HepG2 (cell line): ENCODE results near the gene GNAZ. TPM values are rescaled to one million over a fixed set of nuclear protein-coding genes. Genes with fewer than 3 reads are reported as not detected.

Experiments
- ATAC-seq: fragments of 200-7000 bp; cut with Tn5 transposase; 3 replicates; pipeline ENCODE4 v1.9.1; 2020; ENCODE audit warnings: mild to moderate bottlenecking, moderate library complexity
- BruUV-seq: library from RNA; stranded (reverse); fragments of 400-500 nt; replicated peaks from 2 replicates; lab custom pipeline; 2021; lab: Mats Ljungman, UMichigan
- CTCF ChIA-PET: fragments of 300-600 bp; formaldehyde crosslinking; extraction: SDS; loops from one replicate; lab custom pipeline; 2021; ENCODE audit warnings: low total read pairs, inconsistent platforms, low intra/inter-chr PET ratio; lab: Yijun Ruan, JAX
- POLR2A ChIA-PET: fragments of 350-600 bp; sonication (Branson Sonifier 250); formaldehyde crosslinking; loops from one replicate; lab custom pipeline; 2020; ENCODE audit warnings: antibody characterized with exemption, inconsistent platforms; lab: Yijun Ruan, JAX
- DNase-seq: peaks from one replicate; pipeline ENCODE4 v3.0.0-alpha.2; 2015; ENCODE audit warnings: low spot score
- FAIRE-seq: peaks from 3 replicates; lab custom pipeline; 2011; peaks lifted over from hg19 to GRCh38; lab: Jason Lieb, UNC
- H2AFZ ChIP-seq: one replicate; pipeline ENCODE4 v1.6.1; 2011; ENCODE audit warnings: low read length, inconsistent platforms
- H3K27ac ChIP-seq: fragments of 300-600 bp; 3 replicates; pipeline ENCODE4 v1.8.0; 2011; ENCODE audit warnings: mixed run types, mild to moderate bottlenecking, mixed read lengths, low read length, inconsistent platforms; ENCODE audit not compliant: insufficient read depth; ENCODE audit errors: extremely low read length
- H3K27me3 ChIP-seq, 2 experiments: fragments of 200-600 bp in 1 of 2; 2 replicates in 1 of 2; 3 replicates in 1 of 2; pipeline versions ENCODE4 v1.6.0 to v1.8.0; 2011; ENCODE audit warnings: low read length in 2 of 2, mild to moderate bottlenecking in 2 of 2, moderate library complexity in 2 of 2, inconsistent platforms in 1 of 2; ENCODE audit not compliant: insufficient read depth in 2 of 2, control insufficient read depth in 1 of 2
- H3K36me3 ChIP-seq, 2 experiments: fragments of 200-600 bp in 1 of 2; replicated peaks in 1 of 2; 2 replicates in 1 of 2; 3 replicates in 1 of 2; pipeline versions ENCODE4 v1.5.1 to v1.8.0; 2011; ENCODE audit warnings: low read length in 2 of 2, inconsistent platforms in 1 of 2; ENCODE audit not compliant: insufficient read depth in 2 of 2, control insufficient read depth in 1 of 2
- H3K4me1 ChIP-seq: 2 replicates; pipeline ENCODE4 v1.5.1; 2012; ENCODE audit warnings: low read length, inconsistent platforms; ENCODE audit not compliant: insufficient read depth
- H3K4me2 ChIP-seq: 2 replicates; pipeline ENCODE4 v1.6.0; 2011; ENCODE audit warnings: low read depth, low read length, inconsistent platforms
- H3K4me3 ChIP-seq, 3 experiments: fragments of 200-600 bp in 1 of 3; sonication (generic), shearing (Covaris generic) in 1 of 3; replicated peaks in 1 of 3; 2 replicates each; pipeline ENCODE4 v1.5.1; 2011 to 2016; ENCODE audit warnings: low read length in 3 of 3, inconsistent platforms in 2 of 3, low read depth in 2 of 3, mild to moderate bottlenecking in 2 of 3, control low read depth in 1 of 3, mixed read lengths in 1 of 3; ENCODE audit not compliant: insufficient read depth in 1 of 3
- H3K79me2 ChIP-seq: one replicate; pipeline ENCODE4 v1.6.1; 2011; ENCODE audit warnings: low read length, inconsistent platforms; ENCODE audit not compliant: insufficient read depth
- H3K9ac ChIP-seq: 2 replicates; pipeline ENCODE4 v1.6.0; 2011; ENCODE audit warnings: mild to moderate bottlenecking, low read depth, low read length, inconsistent platforms; ENCODE audit not compliant: insufficient read depth
- H3K9me3 ChIP-seq: 2 replicates; pipeline ENCODE4 v1.5.1; 2012; ENCODE audit warnings: mild to moderate bottlenecking, low read length
- H4K20me1 ChIP-seq: 2 replicates; pipeline ENCODE4 v1.6.0; 2011; ENCODE audit warnings: inconsistent platforms, mild to moderate bottlenecking, low read length, moderate library complexity; ENCODE audit not compliant: insufficient read depth
- AGO2 ChIP-seq: fragments of 200-400 bp; formaldehyde crosslinking; optimal IDR thresholded peaks from 2 replicates; pipeline ENCODE3; 2017; ENCODE audit warnings: mild to moderate bottlenecking, low read depth, low read length, moderate library complexity
- BORCS8-MEF2B ChIP-seq: sonication (generic); formaldehyde crosslinking; IDR thresholded peaks from 2 replicates; pipeline ENCODE4 v1.8.0; 2022; ENCODE audit warnings: mild to moderate bottlenecking, missing genetic modification reagents
- HIVEP1 ChIP-seq: sonication (generic); formaldehyde crosslinking; IDR thresholded peaks from 2 replicates; pipeline ENCODE4 v1.4.0; 2020; ENCODE audit warnings: mild to moderate bottlenecking, missing genetic modification reagents
- PAX8 ChIP-seq: sonication (generic); formaldehyde crosslinking; IDR thresholded peaks from 2 replicates; pipeline ENCODE4 v1.8.0; 2022; ENCODE audit warnings: mild to moderate bottlenecking, missing genetic modification reagents, borderline replicate concordance
- SRSF1 ChIP-seq: fragments of 200-400 bp; formaldehyde crosslinking; optimal IDR thresholded peaks from 2 replicates; pipeline ENCODE3; 2017; ENCODE audit warnings: mild to moderate bottlenecking, low read depth, low read length, moderate library complexity
- ZFP90 ChIP-seq: sonication (generic); formaldehyde crosslinking; IDR thresholded peaks from 2 replicates; pipeline ENCODE4 v1.8.0; 2022; ENCODE audit warnings: missing genetic modification reagents, mild to moderate bottlenecking, inconsistent platforms, borderline replicate concordance
- WGBS: methylation state at CpG from one replicate; pipeline ENCODE4 v1.1.6; 2017; ENCODE audit warnings: low lambda C conversion rate; 5-methylcytosine and 5-hydroxymethylcytosine counted together
- in situ Hi-C: cut with HindIII; loops from 2 replicates; pipeline ENCODE4 v1.10.0; 2017; ENCODE audit warnings: low pct_unique_long_range_greater_than_20kb; ENCODE audit not compliant: extremely low pct_ligation_motif_present
- intact Hi-C: fragments of 100-400 bp; cut with micrococcal nuclease; formaldehyde crosslinking; loops from one replicate; pipeline ENCODE4 v1.10.0; 2022; ENCODE audit not compliant: unreplicated experiment
- polyA plus RNA-seq, 8 experiments: library from polyadenylated mRNA; depleted of rRNA in 3 of 8; stranded (reverse) in 7 of 8; unstranded in 1 of 8; fragments of >200 nt; fragmentation: Illumina TruSeq in 4 of 8; extraction: Trizol in 4 of 8; gene quantifications; 2 replicates each; pipeline versions ENCODE4 v1.2.1 to v1.2.3, GENCODE V29; 2011 to 2016; ENCODE audit warnings: low read depth in 4 of 8, missing spikeins in 1 of 8, mixed read lengths in 1 of 8; ENCODE audit not compliant: insufficient read depth in 1 of 8
- total RNA-seq, 5 experiments: library from RNA; depleted of rRNA; stranded (reverse); fragments of >200 nt; fragmentation: Illumina TruSeq; extraction: Trizol; gene quantifications; 2 replicates each; pipeline ENCODE4 v1.2.3, GENCODE V29; 2016; ENCODE audit warnings: low read depth in 1 of 5
- TF ChIP-seq, protein P1 (sequence below): sonication (generic); formaldehyde crosslinking; IDR thresholded peaks from 2 replicates; pipeline ENCODE4 v1.5.0; 2020; ENCODE audit warnings: mild to moderate bottlenecking, missing genetic modification reagents, borderline replicate concordance
- TF ChIP-seq, protein P2 (sequence below): sonication (generic); formaldehyde crosslinking; IDR thresholded peaks from 2 replicates; pipeline ENCODE4 v1.5.1; 2020; ENCODE audit warnings: missing genetic modification reagents, mild to moderate bottlenecking, borderline replicate concordance

The GNAZ gene
- total and polyA plus RNA-seq, 2 of the 13 experiments (the other 11 are each of a cell fraction or from before 2014, with no cell fraction given), result 11.4 to 22.3 TPM

DNA sequence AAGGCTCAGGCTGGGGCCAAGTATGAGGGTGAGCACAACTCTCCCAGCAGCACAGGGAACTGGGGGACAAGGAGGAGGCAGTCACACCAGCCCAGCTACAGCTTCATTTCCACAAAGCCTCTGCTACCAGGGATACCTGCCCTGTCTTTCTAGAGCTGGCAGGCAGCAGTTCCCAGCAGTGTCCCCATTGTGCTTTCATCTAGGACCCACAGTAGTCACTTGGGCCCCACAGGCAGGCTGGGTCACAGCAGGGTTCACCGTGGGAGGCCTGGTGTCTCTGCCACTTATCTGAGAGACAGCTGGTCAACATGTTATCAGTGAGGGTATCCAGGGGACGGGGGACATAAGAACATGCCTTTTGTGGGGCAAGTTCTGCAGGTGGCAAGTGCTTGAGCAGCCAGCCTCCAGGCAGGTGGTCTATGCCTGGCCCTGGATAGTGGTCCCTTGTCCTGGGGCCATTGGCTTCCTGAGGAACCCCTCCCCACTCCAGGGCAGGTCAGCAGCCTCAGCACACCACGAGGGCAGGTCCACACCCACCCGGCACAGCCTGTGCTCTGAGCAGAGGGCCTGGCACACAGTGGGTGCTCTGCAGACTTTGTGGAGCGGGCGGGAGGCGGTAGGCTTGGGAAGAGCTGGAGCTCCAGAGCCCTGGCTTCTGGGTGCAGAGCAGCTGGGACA is 29.9 kb downstream of the GNAZ start:
- CTCF ChIA-PET, result no interaction called here

DNA sequence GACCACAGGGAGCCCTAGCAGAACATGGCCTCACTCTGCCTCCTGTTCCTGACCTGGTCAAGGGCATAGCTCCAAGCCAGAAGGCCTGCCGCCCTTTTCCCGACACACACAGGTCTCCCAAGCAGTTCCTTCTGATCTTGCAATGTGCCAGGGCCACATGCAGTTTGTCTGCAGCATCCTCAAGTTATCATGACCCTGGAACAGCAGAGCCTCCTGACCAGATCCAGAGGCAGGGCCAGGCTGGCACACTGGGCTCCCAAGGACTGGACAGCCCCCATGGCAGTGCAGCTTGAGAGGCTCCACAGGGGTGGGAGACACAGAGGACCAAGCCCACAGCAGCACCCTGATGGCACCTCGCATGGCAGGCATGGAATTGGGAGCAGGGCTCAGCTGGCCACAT is 31.2 kb downstream of the GNAZ start:
- FAIRE-seq, result no peak
- POLR2A ChIA-PET, result interaction anchor here (1.0 kb wide), 1 partner anchor 26 kb away, joined by 3 read pairs; no protein-coding TSS in a partner anchor
- TF ChIP-seq ZFP90 (no peak), BORCS8-MEF2B (CRISPR knock-in tag) (no peak), HIVEP1 (CRISPR knock-in tag) (no peak)
- TF ChIP-seq, protein P1, sequence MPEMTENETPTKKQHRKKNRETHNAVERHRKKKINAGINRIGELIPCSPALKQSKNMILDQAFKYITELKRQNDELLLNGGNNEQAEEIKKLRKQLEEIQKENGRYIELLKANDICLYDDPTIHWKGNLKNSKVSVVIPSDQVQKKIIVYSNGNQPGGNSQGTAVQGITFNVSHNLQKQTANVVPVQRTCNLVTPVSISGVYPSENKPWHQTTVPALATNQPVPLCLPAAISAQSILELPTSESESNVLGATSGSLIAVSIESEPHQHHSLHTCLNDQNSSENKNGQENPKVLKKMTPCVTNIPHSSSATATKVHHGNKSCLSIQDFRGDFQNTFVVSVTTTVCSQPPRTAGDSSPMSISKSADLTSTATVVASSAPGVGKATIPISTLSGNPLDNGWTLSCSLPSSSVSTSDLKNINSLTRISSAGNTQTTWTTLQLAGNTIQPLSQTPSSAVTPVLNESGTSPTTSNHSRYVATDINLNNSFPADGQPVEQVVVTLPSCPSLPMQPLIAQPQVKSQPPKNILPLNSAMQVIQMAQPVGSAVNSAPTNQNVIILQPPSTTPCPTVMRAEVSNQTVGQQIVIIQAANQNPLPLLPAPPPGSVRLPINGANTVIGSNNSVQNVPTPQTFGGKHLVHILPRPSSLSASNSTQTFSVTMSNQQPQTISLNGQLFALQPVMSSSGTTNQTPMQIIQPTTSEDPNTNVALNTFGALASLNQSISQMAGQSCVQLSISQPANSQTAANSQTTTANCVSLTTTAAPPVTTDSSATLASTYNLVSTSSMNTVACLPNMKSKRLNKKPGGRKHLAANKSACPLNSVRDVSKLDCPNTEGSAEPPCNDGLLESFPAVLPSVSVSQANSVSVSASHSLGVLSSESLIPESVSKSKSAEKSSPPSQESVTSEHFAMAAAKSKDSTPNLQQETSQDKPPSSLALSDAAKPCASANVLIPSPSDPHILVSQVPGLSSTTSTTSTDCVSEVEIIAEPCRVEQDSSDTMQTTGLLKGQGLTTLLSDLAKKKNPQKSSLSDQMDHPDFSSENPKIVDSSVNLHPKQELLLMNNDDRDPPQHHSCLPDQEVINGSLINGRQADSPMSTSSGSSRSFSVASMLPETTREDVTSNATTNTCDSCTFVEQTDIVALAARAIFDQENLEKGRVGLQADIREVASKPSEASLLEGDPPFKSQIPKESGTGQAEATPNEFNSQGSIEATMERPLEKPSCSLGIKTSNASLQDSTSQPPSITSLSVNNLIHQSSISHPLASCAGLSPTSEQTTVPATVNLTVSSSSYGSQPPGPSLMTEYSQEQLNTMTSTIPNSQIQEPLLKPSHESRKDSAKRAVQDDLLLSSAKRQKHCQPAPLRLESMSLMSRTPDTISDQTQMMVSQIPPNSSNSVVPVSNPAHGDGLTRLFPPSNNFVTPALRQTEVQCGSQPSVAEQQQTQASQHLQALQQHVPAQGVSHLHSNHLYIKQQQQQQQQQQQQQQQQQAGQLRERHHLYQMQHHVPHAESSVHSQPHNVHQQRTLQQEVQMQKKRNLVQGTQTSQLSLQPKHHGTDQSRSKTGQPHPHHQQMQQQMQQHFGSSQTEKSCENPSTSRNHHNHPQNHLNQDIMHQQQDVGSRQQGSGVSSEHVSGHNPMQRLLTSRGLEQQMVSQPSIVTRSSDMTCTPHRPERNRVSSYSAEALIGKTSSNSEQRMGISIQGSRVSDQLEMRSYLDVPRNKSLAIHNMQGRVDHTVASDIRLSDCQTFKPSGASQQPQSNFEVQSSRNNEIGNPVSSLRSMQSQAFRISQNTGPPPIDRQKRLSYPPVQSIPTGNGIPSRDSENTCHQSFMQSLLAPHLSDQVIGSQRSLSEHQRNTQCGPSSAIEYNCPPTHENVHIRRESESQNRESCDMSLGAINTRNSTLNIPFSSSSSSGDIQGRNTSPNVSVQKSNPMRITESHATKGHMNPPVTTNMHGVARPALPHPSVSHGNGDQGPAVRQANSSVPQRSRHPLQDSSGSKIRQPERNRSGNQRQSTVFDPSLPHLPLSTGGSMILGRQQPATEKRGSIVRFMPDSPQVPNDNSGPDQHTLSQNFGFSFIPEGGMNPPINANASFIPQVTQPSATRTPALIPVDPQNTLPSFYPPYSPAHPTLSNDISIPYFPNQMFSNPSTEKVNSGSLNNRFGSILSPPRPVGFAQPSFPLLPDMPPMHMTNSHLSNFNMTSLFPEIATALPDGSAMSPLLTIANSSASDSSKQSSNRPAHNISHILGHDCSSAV (CRISPR knock-in tag), result no peak
- TF ChIP-seq, protein P2, sequence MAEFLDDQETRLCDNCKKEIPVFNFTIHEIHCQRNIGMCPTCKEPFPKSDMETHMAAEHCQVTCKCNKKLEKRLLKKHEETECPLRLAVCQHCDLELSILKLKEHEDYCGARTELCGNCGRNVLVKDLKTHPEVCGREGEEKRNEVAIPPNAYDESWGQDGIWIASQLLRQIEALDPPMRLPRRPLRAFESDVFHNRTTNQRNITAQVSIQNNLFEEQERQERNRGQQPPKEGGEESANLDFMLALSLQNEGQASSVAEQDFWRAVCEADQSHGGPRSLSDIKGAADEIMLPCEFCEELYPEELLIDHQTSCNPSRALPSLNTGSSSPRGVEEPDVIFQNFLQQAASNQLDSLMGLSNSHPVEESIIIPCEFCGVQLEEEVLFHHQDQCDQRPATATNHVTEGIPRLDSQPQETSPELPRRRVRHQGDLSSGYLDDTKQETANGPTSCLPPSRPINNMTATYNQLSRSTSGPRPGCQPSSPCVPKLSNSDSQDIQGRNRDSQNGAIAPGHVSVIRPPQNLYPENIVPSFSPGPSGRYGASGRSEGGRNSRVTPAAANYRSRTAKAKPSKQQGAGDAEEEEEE (CRISPR knock-in tag), result no peak

More for the DNA sequence above, 29.9 kb downstream of the GNAZ start:
- POLR2A ChIA-PET, result no interaction called here
- Histone ChIP-seq H3K4me2 (no peak overlapping the region), H3K36me3 (peaks cover 12 to 26% of the 10 kb centered on the region in 2 experiments; a peak in 4 of 5 replicates), H4K20me1 (no peaks in the 10 kb centered on the region), H3K4me3 (no peak overlapping the region), H3K9ac (no peak overlapping the region), H3K4me1 (no peaks in the 10 kb centered on the region), H3K79me2 (no peaks in the 10 kb centered on the region), H3K9me3 (no peaks in the 10 kb centered on the region), H2AFZ (no peak overlapping the region), H3K27ac (no peak overlapping the region), H3K27me3 (no peaks in the 10 kb centered on the region)
- TF ChIP-seq SRSF1, result no peak
- TF ChIP-seq AGO2, result peak; percentile 26
- no peak for TF ChIP-seq PAX8 (CRISPR knock-in tag)
- BruUV-seq, result no TSS peak
- DNase-seq (no peak), ATAC-seq (no peak), FAIRE-seq (no peak)
- in situ Hi-C loops (no loop called here), intact Hi-C loops (no loop called here)
- WGBS, result 96% methylated on average over 4 of the region's 7 CpGs

More for the DNA sequence above, 31.2 kb downstream of the GNAZ start:
- no peak overlapping the region for H3K4me3 ChIP-seq
- H3K4me1 ChIP-seq, result peaks cover 5% of the 10 kb centered on the region; the same call in 1 of the 2 replicates
- H2AFZ ChIP-seq, result no peak overlapping the region
- CTCF ChIA-PET, result no interaction called here
- H3K9ac ChIP-seq, result no peak overlapping the region
- no peak overlapping the region for H3K4me2 ChIP-seq
- H3K27me3 ChIP-seq, result no peaks in the 10 kb centered on the region
- no peaks in the 10 kb centered on the region for H3K79me2 ChIP-seq
- ATAC-seq, result no peak
- in situ Hi-C loops, result no loop called here
- no peaks in the 10 kb centered on the region for H3K9me3 ChIP-seq
- no TSS peak for BruUV-seq
- intact Hi-C loops, result no loop called here
- H4K20me1 ChIP-seq, result no peaks in the 10 kb centered on the region
- peaks cover 7 to 20% of the 10 kb centered on the region in 2 experiments; a peak in 4 of 5 replicates for H3K36me3 ChIP-seq
- WGBS, result 81% methylated on average over 2 of the region's 3 CpGs
- no peak overlapping the region for H3K27ac ChIP-seq
- DNase-seq, result no peak
